IMR-90 (cell line): Measurements from ENCODE around the gene MEX3A. TPM values are rescaled to one million over a fixed set of nuclear protein-coding genes. Genes with fewer than 3 reads are reported as not detected.
A peak's percentile ranks its signal among the peaks of the same experiment; 100 is the strongest.

Experiments
- ATAC-seq: fragments of 200-7000 bp; cut with Tn5 transposase; 2 replicates; pipeline ENCODE4 v1.9.1; 2020; ENCODE audit warnings: low read depth, mild to moderate bottlenecking, moderate library complexity
- BruUV-seq: library from RNA; stranded (reverse); fragments of 400-500 nt; replicated peaks from 2 replicates; lab custom pipeline; 2021; lab: Mats Ljungman, UMichigan
- CTCF ChIA-PET: fragments of 300-600 bp; formaldehyde crosslinking; extraction: SDS; loops from one replicate; lab custom pipeline; 2021; ENCODE audit warnings: antibody characterized with exemption; lab: Yijun Ruan, JAX
- POLR2A ChIA-PET: fragments of 300-600 bp; sonication (Branson Sonifier 250); formaldehyde crosslinking; loops from one replicate; lab custom pipeline; 2022; ENCODE audit warnings: antibody characterized with exemption; ENCODE audit not compliant: unreplicated experiment; lab: Charles Lee
- DNase-seq: peaks from one replicate; pipeline ENCODE4 v3.0.0; 2013
- H2AFZ ChIP-seq: replicated peaks from 2 replicates; pipeline ENCODE3; 2013; ENCODE audit warnings: low read length, mild to moderate bottlenecking; ENCODE audit not compliant: poor library complexity
- H2AK5ac ChIP-seq: 2 replicates; pipeline ENCODE4 v1.6.1; 2013; ENCODE audit warnings: low read depth, low read length, inconsistent platforms
- H2AK9ac ChIP-seq: replicated peaks from 2 replicates; pipeline ENCODE3; 2013; ENCODE audit warnings: mild to moderate bottlenecking, low read depth, low read length, moderate library complexity; ENCODE audit not compliant: poor library complexity
- H2BK120ac ChIP-seq: 2 replicates; pipeline ENCODE4 v1.6.1; 2013; ENCODE audit warnings: low read depth, low read length, inconsistent platforms
- H2BK15ac ChIP-seq: 3 replicates; pipeline ENCODE4 v1.6.1; 2013; ENCODE audit warnings: low read depth, low read length, inconsistent platforms
- H2BK20ac ChIP-seq: 2 replicates; pipeline ENCODE4 v1.6.1; 2013; ENCODE audit warnings: low read depth, mild to moderate bottlenecking, inconsistent platforms, low read length, moderate library complexity
- H2BK5ac ChIP-seq: 2 replicates; pipeline ENCODE4 v1.6.1; 2013; ENCODE audit warnings: mild to moderate bottlenecking, low read depth, low read length, inconsistent platforms; ENCODE audit not compliant: poor library complexity, severe bottlenecking
- H3K14ac ChIP-seq: replicated peaks from 2 replicates; pipeline ENCODE4 v1.6.1; 2013; ENCODE audit warnings: low read depth, low read length, inconsistent platforms
- H3K18ac ChIP-seq: 2 replicates; pipeline ENCODE4 v1.6.1; 2013; ENCODE audit warnings: low read depth, low read length, control low read depth
- H3K23ac ChIP-seq: 2 replicates; pipeline ENCODE4 v1.6.1; 2013; ENCODE audit warnings: low read depth, low read length, inconsistent platforms
- H3K27ac ChIP-seq: 2 replicates; pipeline ENCODE4 v1.5.1; 2013; ENCODE audit warnings: mild to moderate bottlenecking, control low read depth, low read length; ENCODE audit not compliant: insufficient read depth
- H3K27me3 ChIP-seq: 2 replicates; pipeline ENCODE4 v1.6.1; 2013; ENCODE audit warnings: low read length; ENCODE audit not compliant: control insufficient read depth, insufficient read depth
- H3K36me3 ChIP-seq: 2 replicates; pipeline ENCODE4 v1.6.1; 2013; ENCODE audit warnings: low read length, mixed read lengths; ENCODE audit not compliant: control insufficient read depth, insufficient read depth
- H3K4ac ChIP-seq: 2 replicates; pipeline ENCODE4 v1.6.1; 2013; ENCODE audit warnings: low read depth, low read length, inconsistent platforms
- H3K4me1 ChIP-seq: 2 replicates; pipeline ENCODE4 v1.6.1; 2013; ENCODE audit warnings: low read length, mixed read lengths; ENCODE audit not compliant: control insufficient read depth, insufficient read depth
- H3K4me2 ChIP-seq: 2 replicates; pipeline ENCODE4 v1.6.1; 2013; ENCODE audit warnings: low read depth, mild to moderate bottlenecking, control low read depth, low read length, moderate library complexity
- H3K4me3 ChIP-seq: 2 replicates; pipeline ENCODE4 v1.5.1; 2013; ENCODE audit warnings: low read depth, mild to moderate bottlenecking, control low read depth, low read length, moderate library complexity; ENCODE audit not compliant: insufficient read depth
- H3K56ac ChIP-seq: 2 replicates; pipeline ENCODE4 v1.6.1; 2013; ENCODE audit warnings: low read length, inconsistent platforms; ENCODE audit not compliant: insufficient read depth; ENCODE audit errors: extremely low read depth
- H3K79me1 ChIP-seq, 2 experiments: 2 replicates each; pipeline ENCODE4 v1.6.1; 2013; ENCODE audit warnings: low read length in 2 of 2, inconsistent platforms in 1 of 2, low read depth in 1 of 2
- H3K9ac ChIP-seq: 2 replicates; pipeline ENCODE4 v1.6.1; 2013; ENCODE audit warnings: low read depth, low read length, control low read depth
- H3K9me1 ChIP-seq: 2 replicates; pipeline ENCODE4 v1.6.1; 2013; ENCODE audit warnings: low read length, inconsistent platforms; ENCODE audit not compliant: insufficient read depth
- H3K9me3 ChIP-seq: 2 replicates; pipeline ENCODE4 v1.6.1; 2013; ENCODE audit warnings: low read length; ENCODE audit not compliant: control insufficient read depth, insufficient read depth
- H4K20me1 ChIP-seq: 2 replicates; pipeline ENCODE4 v1.6.1; 2013; ENCODE audit warnings: low read length, inconsistent platforms; ENCODE audit not compliant: insufficient read depth
- H4K5ac ChIP-seq: 2 replicates; pipeline ENCODE4 v1.6.1; 2013; ENCODE audit warnings: mild to moderate bottlenecking, low read depth, low read length, control low read depth
- H4K8ac ChIP-seq, 2 experiments: 2 replicates each; pipeline ENCODE4 v1.6.1; 2013; ENCODE audit warnings: low read depth in 2 of 2, low read length in 2 of 2, control low read depth in 1 of 2, inconsistent platforms in 1 of 2
- H4K91ac ChIP-seq: 2 replicates; pipeline ENCODE4 v1.6.1; 2013; ENCODE audit warnings: low read depth, low read length, inconsistent platforms; ENCODE audit not compliant: insufficient read depth
- BHLHE40 ChIP-seq: fragments of 150-350 bp; IDR thresholded peaks from 2 replicates; pipeline ENCODE4 v1.6.1; 2016; ENCODE audit warnings: mild to moderate bottlenecking, low read depth, low read length
- CEBPB ChIP-seq: IDR thresholded peaks from 2 replicates; pipeline ENCODE4 v1.6.1; 2012; ENCODE audit warnings: low read depth, low read length, improper control_type of control experiment
- ELK1 ChIP-seq: fragments of 150-350 bp; IDR thresholded peaks from 2 replicates; pipeline ENCODE4 v1.6.1; 2016; ENCODE audit warnings: low read depth, mild to moderate bottlenecking, low read length, moderate library complexity, borderline replicate concordance
- FOS ChIP-seq: fragments of 150-350 bp; IDR thresholded peaks from 2 replicates; pipeline ENCODE4 v1.6.1; 2016; ENCODE audit warnings: low read depth, low read length
- MAZ ChIP-seq: IDR thresholded peaks from 2 replicates; pipeline ENCODE4 v1.6.1; 2012; ENCODE audit warnings: low read depth, mild to moderate bottlenecking, low read length, improper control_type of control experiment, moderate library complexity, borderline replicate concordance
- MXI1 ChIP-seq: IDR thresholded peaks from 2 replicates; pipeline ENCODE4 v1.6.1; 2012; ENCODE audit warnings: low read depth, mild to moderate bottlenecking, low read length, moderate library complexity, borderline replicate concordance
- POLR2A ChIP-seq: IDR thresholded peaks from 2 replicates; pipeline ENCODE4 v1.6.1; 2012; ENCODE audit warnings: mild to moderate bottlenecking, low read depth, low read length
- USF2 ChIP-seq: fragments of 150-350 bp; IDR thresholded peaks from 2 replicates; pipeline ENCODE4 v1.6.1; 2017; ENCODE audit warnings: mild to moderate bottlenecking, antibody characterized with exemption, low read length, low read depth
- WGBS, 2 experiments: methylation state at CpG; one replicate each; pipeline versions ENCODE4 v1.1.5 to v1.1.7; 2013; ENCODE audit warnings: missing lambda C conversion rate in 2 of 2; ENCODE audit not compliant: insufficient read length in 1 of 2; ENCODE audit errors: extremely low coverage in 2 of 2; 5-methylcytosine and 5-hydroxymethylcytosine counted together
- dilution Hi-C: fragments of 300-500 bp; cut with HindIII; formaldehyde crosslinking; loops from one replicate; pipeline ENCODE4 v1.14.3; 2018; ENCODE audit warnings: low sequenced_read_pairs; ENCODE audit not compliant: unreplicated experiment
- in situ Hi-C: fragments of 300-500 bp; cut with MboI; formaldehyde crosslinking; loops from 3 replicates; pipeline ENCODE4 v1.14.3; 2019; ENCODE audit warnings: low sequenced_read_pairs, inconsistent platforms, mixed read lengths
- intact Hi-C: fragments of 100-400 bp; cut with micrococcal nuclease; formaldehyde crosslinking; loops from 2 replicates; pipeline ENCODE4 v1.10.0; 2022
- polyA plus RNA-seq, 3 experiments: library from polyadenylated mRNA; depleted of rRNA; stranded (reverse); fragments of >200 nt; gene quantifications; 2 replicates each; pipeline ENCODE4 v1.2.3, GENCODE V29; 2012; ENCODE audit warnings: low replicate concordance in 1 of 3
- total RNA-seq: library from RNA; depleted of rRNA; stranded (reverse); fragments of >200 nt; gene quantifications from 2 replicates; pipeline ENCODE4 v1.2.3, GENCODE V29; 2012

Gene MEX3A
- total and polyA plus RNA-seq, 2 of the 4 experiments (the other 2 are of a cell fraction): 2.3 to 9.0 TPM

- no TSS peak for BruUV-seq
- WGBS, 2 experiments: 44% methylated on average over 6 of the region's 15 CpGs; no CpG with 5 or more reads in 1 of the 2 experiments
- Histone ChIP-seq H4K8ac (peak overlapping the region; percentile 88 to 89), H3K4me3 (no peak overlapping the region), H2AK5ac (peak overlapping the region; percentile 98), H3K56ac (peak overlapping the region; percentile 79), H3K9me3 (no peaks in the 10 kb centered on the region), H3K4ac (peak overlapping the region; percentile 95), H3K36me3 (peaks cover 12% of the 10 kb centered on the region), H3K4me1 (peaks cover 59% of the 10 kb centered on the region), H3K27ac (peak overlapping the region; percentile 98), H3K18ac (peak overlapping the region; percentile 67), H3K79me1 (peaks cover 0 to 56% of the 10 kb centered on the region in 2 experiments; a peak in 2 of 4 replicates), H2AK9ac (peak overlapping the region; percentile 95), H2AFZ (no peak overlapping the region), H3K4me2 (peak overlapping the region; percentile 60), H2BK5ac (peak overlapping the region; percentile 99), H4K20me1 (peaks cover 58% of the 10 kb centered on the region), H2BK20ac (peak overlapping the region; percentile 89), H3K27me3 (no peaks in the 10 kb centered on the region), H2BK15ac (peak overlapping the region; percentile 75), H3K14ac (peak overlapping the region; percentile 95), H3K23ac (peak overlapping the region; percentile 92), H4K5ac (peak overlapping the region; percentile 85), H3K9me1 (peaks cover 7% of the 10 kb centered on the region; the same call in 1 of the 2 replicates), H3K9ac (peak overlapping the region; percentile 54), H2BK120ac (peak overlapping the region; percentile 72), H4K91ac (peak overlapping the region; percentile 97)
- ATAC-seq (peak; percentile 6), DNase-seq (peak; percentile 96)
- POLR2A ChIA-PET: interaction anchor here (0.5 to 1.0 kb wide), 3 partner anchors 10 to 15 kb away, joined by 4 to 9 read pairs (median 6); no protein-coding TSS in a partner anchor
- intact Hi-C loops (no loop called here), in situ Hi-C loops (no loop called here), dilution Hi-C loops (no loop called here)
- CTCF ChIA-PET: interaction anchor here (0.6 to 4.0 kb wide), 3 partner anchors 10 to 29 kb away, joined by 3 to 64 read pairs (median 5); no protein-coding TSS in a partner anchor
- TF ChIP-seq USF2: peak; percentile 48; the same call in 1 of the 2 replicates
- TF ChIP-seq CEBPB: no peak
- TF ChIP-seq BHLHE40: peak; percentile 90
- TF ChIP-seq MXI1: 0 out of 2 replicates have a peak, but pooled peaks have one; percentile 47
- TF ChIP-seq POLR2A: peak; percentile 59
- peak; percentile 82 for TF ChIP-seq FOS
- no peak for TF ChIP-seq ELK1
- TF ChIP-seq MAZ: peak; percentile 94
These were observed 44.6 kb upstream of the MEX3A start for GRCh38 chr1:156126630-156127534.
